CD4-positive, CD25-positive, alpha-beta regulatory T cell (primary cell): ENCODE measurements around the gene FGF22. TPM values are rescaled to one million over a fixed set of nuclear protein-coding genes. Genes with fewer than 3 reads are reported as not detected.
A peak's percentile ranks its signal among the peaks of the same experiment; 100 is the strongest.

ENCODE experiments used
- ATAC-seq, 2 donors: fragments of 150-1000 bp; cut with Tn5 transposase; one replicate each; pipeline ENCODE4 v1.10.0; 2021; ENCODE audit warnings: low read depth in 2 of 2, moderate number of reproducible peaks in 2 of 2, moderate library complexity in 1 of 2
- DNase-seq, 3 donors: peaks; one replicate each; pipeline versions ENCODE4 v3.0.0 to v3.0.0-alpha.2; 2012 to 2022; ENCODE audit warnings: mixed read lengths in 1 of 3
- H3K27ac ChIP-seq: one replicate; pipeline ENCODE4 v1.7.0; 2013; ENCODE audit warnings: mild to moderate bottlenecking, low read length; ENCODE audit not compliant: insufficient read depth, poor library complexity, severe bottlenecking
- H3K27me3 ChIP-seq: one replicate; pipeline ENCODE4 v1.7.0; 2013; ENCODE audit warnings: low read length; ENCODE audit not compliant: control insufficient read depth, insufficient read depth
- H3K36me3 ChIP-seq: one replicate; pipeline ENCODE4 v1.7.0; 2013; ENCODE audit warnings: mild to moderate bottlenecking, low read length, moderate library complexity; ENCODE audit not compliant: control insufficient read depth, insufficient read depth
- H3K4me1 ChIP-seq: 2 replicates; pipeline ENCODE4 v1.7.0; 2013; ENCODE audit warnings: mild to moderate bottlenecking, low read length; ENCODE audit not compliant: insufficient read depth, control insufficient read depth, poor library complexity, severe bottlenecking
- H3K4me3 ChIP-seq: one replicate; pipeline ENCODE4 v1.7.0; 2013; ENCODE audit warnings: low read depth, mild to moderate bottlenecking, low read length, moderate library complexity
- H3K9me3 ChIP-seq, 2 experiments: 1 replicate in 1 of 2; 2 replicates in 1 of 2; pipeline ENCODE4 v1.7.0; 2013; ENCODE audit warnings: low read length in 2 of 2, mild to moderate bottlenecking in 1 of 2, moderate library complexity in 1 of 2; ENCODE audit not compliant: control insufficient read depth in 2 of 2
- H3K27ac Mint-ChIP-seq, 3 donors: one replicate each; pipeline ENCODE4 v1.8.0; 2020 to 2022; ENCODE audit warnings: mild to moderate bottlenecking in 3 of 3, mixed read lengths in 3 of 3, moderate library complexity in 2 of 3
- H3K27me3 Mint-ChIP-seq: one replicate; pipeline ENCODE4 v1.8.0; 2022; ENCODE audit warnings: mild to moderate bottlenecking, mixed read lengths
- H3K36me3 Mint-ChIP-seq: one replicate; pipeline ENCODE4 v1.8.0; 2020; ENCODE audit warnings: mixed read lengths
- H3K4me1 Mint-ChIP-seq, 4 donors: one replicate each; pipeline ENCODE4 v1.8.0; 2020 to 2022; ENCODE audit warnings: mixed read lengths in 4 of 4, mild to moderate bottlenecking in 1 of 4
- H3K4me3 Mint-ChIP-seq, 4 donors: one replicate each; pipeline ENCODE4 v1.8.0; 2020 to 2022; ENCODE audit warnings: mild to moderate bottlenecking in 4 of 4, mixed read lengths in 4 of 4, moderate library complexity in 3 of 4
- H3K9me3 Mint-ChIP-seq, 7 donors: one replicate each; pipeline ENCODE4 v1.8.0; 2020 to 2022; ENCODE audit warnings: mixed read lengths in 7 of 7, mild to moderate bottlenecking in 3 of 7, moderate library complexity in 2 of 7
- polyA plus RNA-seq, 4 donors: library from polyadenylated mRNA; unstranded; fragments of 300-500 nt; fragmentation: Illumina TruSeq; gene quantifications; one replicate each; pipeline ENCODE4 v1.2.3, GENCODE V29; 2021
- total RNA-seq: library from RNA; stranded (reverse); gene quantifications from one replicate; pipeline ENCODE4 v1.2.3, GENCODE V29; 2022

FGF22 gene
- total and polyA plus RNA-seq, 5 donors from 2014 or later = 0.17 to 0.81 TPM; not detected in 3

- H3K4me1 ChIP-seq = peaks cover 8% of the 10 kb centered on the region
- Mint-ChIP-seq H3K4me1 (peaks cover 0 to 2% (median 0%) of the 10 kb centered on the region in 4 donors), H3K9me3 (no peaks in the 10 kb centered on the region), H3K36me3 (no peaks in the 10 kb centered on the region), H3K27me3 (peaks cover 7% of the 10 kb centered on the region), H3K4me3 (peak overlapping the region in 1 of 4 donors; percentile 44), H3K27ac (no peak overlapping the region)
- H3K9me3 ChIP-seq = no peaks in the 10 kb centered on the region
- H3K4me3 ChIP-seq = no peak overlapping the region
- H3K27ac ChIP-seq = no peak overlapping the region
- H3K36me3 ChIP-seq = no peaks in the 10 kb centered on the region
- no peaks in the 10 kb centered on the region for H3K27me3 ChIP-seq
- no peak for ATAC-seq
- DNase-seq = no peak
Observed at GRCh38 chr19:594265-594870, 45.3 kb upstream of the FGF22 start.

- no peaks in the 10 kb centered on the region for H3K36me3 ChIP-seq
- Mint-ChIP-seq H3K36me3 (no peaks in the 10 kb centered on the region), H3K4me3 (peak overlapping the region in 1 of 4 donors; percentile 15), H3K27ac (no peak overlapping the region), H3K4me1 (no peaks in the 10 kb centered on the region), H3K27me3 (peaks cover 7% of the 10 kb centered on the region), H3K9me3 (no peaks in the 10 kb centered on the region)
- no peak overlapping the region for H3K27ac ChIP-seq
- ATAC-seq (no peak), DNase-seq (no peak)
- peaks cover 3% of the 10 kb centered on the region for H3K4me1 ChIP-seq
- H3K27me3 ChIP-seq = no peaks in the 10 kb centered on the region
- H3K4me3 ChIP-seq = no peak overlapping the region
- no peaks in the 10 kb centered on the region for H3K9me3 ChIP-seq
Observed at GRCh38 chr19:595326-596262, 44.1 kb upstream of the FGF22 start.

GRCh38 chr19:596263-596655 lies 43.4 kb upstream of the FGF22 start:
- Histone ChIP-seq H3K4me3 (no peak overlapping the region), H3K9me3 (no peaks in the 10 kb centered on the region), H3K4me1 (no peaks in the 10 kb centered on the region), H3K36me3 (no peaks in the 10 kb centered on the region), H3K27ac (no peak overlapping the region), H3K27me3 (no peaks in the 10 kb centered on the region)
- peaks cover 7% of the 10 kb centered on the region for H3K27me3 Mint-ChIP-seq
- no peak overlapping the region for H3K4me3 Mint-ChIP-seq
- DNase-seq (no peak), ATAC-seq (no peak)
- no peak overlapping the region for H3K27ac Mint-ChIP-seq
- no peaks in the 10 kb centered on the region for H3K36me3 Mint-ChIP-seq
- H3K4me1 Mint-ChIP-seq = no peaks in the 10 kb centered on the region
- H3K9me3 Mint-ChIP-seq = no peaks in the 10 kb centered on the region

- Histone ChIP-seq H3K36me3 (no peaks in the 10 kb centered on the region), H3K9me3 (no peaks in the 10 kb centered on the region), H3K27me3 (no peaks in the 10 kb centered on the region), H3K4me3 (no peak overlapping the region), H3K27ac (no peak overlapping the region), H3K4me1 (no peaks in the 10 kb centered on the region)
- Mint-ChIP-seq H3K36me3 (no peaks in the 10 kb centered on the region), H3K27ac (no peak overlapping the region), H3K9me3 (peaks cover 0 to 1% (median 0%) of the 10 kb centered on the region in 7 donors), H3K4me3 (no peak overlapping the region), H3K27me3 (peaks cover 7% of the 10 kb centered on the region), H3K4me1 (no peaks in the 10 kb centered on the region)
- ATAC-seq = no peak
- no peak for DNase-seq
Observed at GRCh38 chr19:597406-598315, 42.0 kb upstream of the FGF22 start.

DNA sequence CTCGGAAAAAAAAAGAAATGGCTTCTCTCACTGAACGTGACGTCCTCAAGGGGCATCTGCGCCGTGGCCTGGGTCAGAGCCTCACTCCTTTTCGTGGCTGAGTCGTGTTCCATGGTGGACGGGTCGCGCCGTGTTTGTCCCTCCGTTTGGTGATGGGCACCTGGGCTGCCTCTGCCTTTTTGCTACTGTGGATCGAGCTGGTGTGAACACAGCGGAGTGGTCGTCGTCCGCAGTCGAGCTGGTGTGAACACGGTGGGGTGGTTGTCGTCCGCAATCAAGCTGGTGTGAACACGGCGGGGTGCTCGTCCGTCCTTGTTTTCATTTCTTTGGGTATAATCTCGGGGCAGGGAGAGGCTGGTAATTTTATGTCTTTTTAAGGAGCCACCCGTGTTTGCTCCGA lies 38.4 kb upstream of the FGF22 start:
- Mint-ChIP-seq H3K27ac (no peak overlapping the region), H3K4me3 (no peak overlapping the region), H3K4me1 (no peaks in the 10 kb centered on the region), H3K9me3 (peaks cover 0 to 1% (median 0%) of the 10 kb centered on the region in 7 donors), H3K36me3 (no peaks in the 10 kb centered on the region), H3K27me3 (no peaks in the 10 kb centered on the region)
- no peak overlapping the region for H3K4me3 ChIP-seq
- DNase-seq (no peak), ATAC-seq (no peak)
- H3K27ac ChIP-seq = no peak overlapping the region
- no peaks in the 10 kb centered on the region for H3K36me3 ChIP-seq
- no peaks in the 10 kb centered on the region for H3K27me3 ChIP-seq
- H3K4me1 ChIP-seq = no peaks in the 10 kb centered on the region
- H3K9me3 ChIP-seq = no peaks in the 10 kb centered on the region

- Histone ChIP-seq H3K36me3 (no peaks in the 10 kb centered on the region), H3K27me3 (no peaks in the 10 kb centered on the region), H3K9me3 (no peaks in the 10 kb centered on the region), H3K4me1 (no peaks in the 10 kb centered on the region), H3K4me3 (no peak overlapping the region), H3K27ac (no peak overlapping the region)
- Mint-ChIP-seq H3K4me3 (no peak overlapping the region), H3K9me3 (peaks cover 0 to 1% (median 0%) of the 10 kb centered on the region in 7 donors), H3K27me3 (no peaks in the 10 kb centered on the region), H3K36me3 (no peaks in the 10 kb centered on the region), H3K27ac (no peak overlapping the region), H3K4me1 (no peaks in the 10 kb centered on the region)
- DNase-seq = no peak
- no peak for ATAC-seq
Observed at GRCh38 chr19:601790-602189, 37.9 kb upstream of the FGF22 start.

GRCh38 chr19:602391-603301 lies 37.0 kb upstream of the FGF22 start:
- Histone ChIP-seq H3K27ac (no peak overlapping the region), H3K4me1 (no peaks in the 10 kb centered on the region), H3K4me3 (no peak overlapping the region), H3K9me3 (no peaks in the 10 kb centered on the region), H3K27me3 (no peaks in the 10 kb centered on the region), H3K36me3 (no peaks in the 10 kb centered on the region)
- Mint-ChIP-seq H3K27ac (no peak overlapping the region), H3K36me3 (no peaks in the 10 kb centered on the region), H3K4me3 (no peak overlapping the region), H3K4me1 (no peaks in the 10 kb centered on the region), H3K9me3 (peaks cover 0 to 1% (median 0%) of the 10 kb centered on the region in 7 donors), H3K27me3 (no peaks in the 10 kb centered on the region)
- ATAC-seq (no peak), DNase-seq (no peak)
